IgD-negative memory B cell (primary cell): Measurements from ENCODE around the gene SNAP47. TPM values are rescaled to one million over a fixed set of nuclear protein-coding genes. Genes with fewer than 3 reads are reported as not detected.
A peak's percentile ranks its signal among the peaks of the same experiment; 100 is the strongest.

Experiments
- H3K27ac Mint-ChIP-seq, 3 donors: one replicate each; pipeline ENCODE4 v1.8.0; 2020 to 2022; ENCODE audit warnings: mild to moderate bottlenecking in 3 of 3, mixed read lengths in 3 of 3, moderate library complexity in 1 of 3
- H3K27me3 Mint-ChIP-seq: one replicate; pipeline ENCODE4 v1.8.0; 2021; ENCODE audit warnings: mixed read lengths
- H3K36me3 Mint-ChIP-seq: one replicate; pipeline ENCODE4 v1.8.0; 2020; ENCODE audit warnings: mild to moderate bottlenecking, mixed read lengths
- H3K4me1 Mint-ChIP-seq, 3 donors: one replicate each; pipeline ENCODE4 v1.8.0; 2020 to 2022; ENCODE audit warnings: mixed read lengths in 3 of 3, mild to moderate bottlenecking in 1 of 3
- H3K4me3 Mint-ChIP-seq, 4 donors: one replicate each; pipeline ENCODE4 v1.8.0; 2020 to 2022; ENCODE audit warnings: mild to moderate bottlenecking in 4 of 4, mixed read lengths in 4 of 4, moderate library complexity in 3 of 4
- H3K9me3 Mint-ChIP-seq, 3 donors: one replicate each; pipeline ENCODE4 v1.8.0; 2020 to 2021; ENCODE audit warnings: mixed read lengths in 3 of 3, mild to moderate bottlenecking in 1 of 3
- polyA plus RNA-seq: library from polyadenylated mRNA; unstranded; fragments of 300-500 nt; fragmentation: Illumina TruSeq; gene quantifications from one replicate; pipeline ENCODE4 v1.2.3, GENCODE V29; 2021

The SNAP47 gene
- polyA plus RNA-seq, 1 donor from 2014 or later = 42.9 TPM

- Mint-ChIP-seq H3K4me1 (peaks cover 25 to 28% (median 27%) of the 10 kb centered on the region in 3 donors), H3K27ac (no peak overlapping the region), H3K9me3 (no peaks in the 10 kb centered on the region), H3K36me3 (peaks cover 5% of the 10 kb centered on the region), H3K4me3 (peak overlapping the region in 1 of 4 donors; percentile 61), H3K27me3 (no peaks in the 10 kb centered on the region)
These were observed 3.6 kb downstream of the SNAP47 start for GRCh38 chr1:227738820-227739219.

GRCh38 chr1:227739636-227740035, 4.4 kb downstream of the SNAP47 start:
- no peaks in the 10 kb centered on the region for H3K9me3 Mint-ChIP-seq
- H3K4me1 Mint-ChIP-seq = peaks cover 19 to 28% (median 24%) of the 10 kb centered on the region in 3 donors
- peaks cover 5% of the 10 kb centered on the region for H3K36me3 Mint-ChIP-seq
- peak overlapping the region in 2 of 3 donors; percentile 31 to 82 for H3K27ac Mint-ChIP-seq
- H3K4me3 Mint-ChIP-seq = peak overlapping the region in 3 of 4 donors; percentile 12 to 33 (median 29)
- no peaks in the 10 kb centered on the region for H3K27me3 Mint-ChIP-seq

- no peaks in the 10 kb centered on the region for H3K27me3 Mint-ChIP-seq
These were observed 5.2 kb downstream of the SNAP47 start for GRCh38 chr1:227740401-227740960.

DNA sequence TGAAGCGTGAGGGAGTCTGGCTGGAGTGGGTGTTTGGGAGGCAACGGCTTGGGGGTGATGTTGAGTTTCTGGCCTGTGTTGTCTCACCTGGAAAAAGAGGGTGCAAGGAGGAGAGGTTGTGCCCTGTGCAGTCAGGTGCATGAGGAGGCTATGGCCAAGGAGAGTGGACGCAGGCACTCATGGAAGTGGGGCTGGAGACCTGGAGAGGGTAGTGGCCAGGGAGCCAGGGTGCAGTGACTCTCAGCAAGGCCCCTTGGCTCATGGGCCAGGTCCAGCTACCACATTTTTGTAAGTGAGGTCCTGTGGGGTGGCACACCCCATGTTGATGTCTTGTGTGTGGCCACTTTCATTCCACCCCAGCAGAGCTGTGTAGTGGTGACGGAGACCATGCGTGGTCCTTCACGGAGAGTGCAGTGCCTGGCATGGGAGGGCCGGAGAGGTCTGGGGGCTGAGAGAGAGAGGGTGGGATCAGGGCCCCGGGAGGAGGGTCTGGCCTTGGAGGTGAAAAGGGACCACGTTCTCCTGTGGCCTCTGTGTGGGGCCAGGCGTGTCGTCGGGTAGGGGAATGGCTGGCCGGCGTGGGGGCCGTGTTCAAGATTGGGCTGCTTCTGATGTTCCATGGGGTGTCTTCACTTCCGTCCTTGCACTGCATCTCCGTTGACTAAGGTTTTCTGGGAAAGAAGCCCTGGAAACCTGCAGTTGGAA, 6.1 kb downstream of the SNAP47 start:
- H3K36me3 Mint-ChIP-seq = peaks cover 5% of the 10 kb centered on the region
- H3K4me3 Mint-ChIP-seq = no peak overlapping the region
- peaks cover 19 to 28% (median 23%) of the 10 kb centered on the region in 3 donors for H3K4me1 Mint-ChIP-seq
- H3K9me3 Mint-ChIP-seq = no peaks in the 10 kb centered on the region
- H3K27ac Mint-ChIP-seq = peak overlapping the region in 1 of 3 donors; percentile 67
- H3K27me3 Mint-ChIP-seq = no peaks in the 10 kb centered on the region

More at GRCh38 chr1:227740401-227740960, 5.2 kb downstream of the SNAP47 start:
- no peaks in the 10 kb centered on the region for H3K9me3 Mint-ChIP-seq
- peaks cover 19 to 29% (median 25%) of the 10 kb centered on the region in 3 donors for H3K4me1 Mint-ChIP-seq
- H3K27ac Mint-ChIP-seq = peak overlapping the region in 2 of 3 donors; percentile 80 to 82
- peaks cover 5% of the 10 kb centered on the region for H3K36me3 Mint-ChIP-seq
- H3K4me3 Mint-ChIP-seq = peak overlapping the region in 1 of 4 donors; percentile 12

DNA sequence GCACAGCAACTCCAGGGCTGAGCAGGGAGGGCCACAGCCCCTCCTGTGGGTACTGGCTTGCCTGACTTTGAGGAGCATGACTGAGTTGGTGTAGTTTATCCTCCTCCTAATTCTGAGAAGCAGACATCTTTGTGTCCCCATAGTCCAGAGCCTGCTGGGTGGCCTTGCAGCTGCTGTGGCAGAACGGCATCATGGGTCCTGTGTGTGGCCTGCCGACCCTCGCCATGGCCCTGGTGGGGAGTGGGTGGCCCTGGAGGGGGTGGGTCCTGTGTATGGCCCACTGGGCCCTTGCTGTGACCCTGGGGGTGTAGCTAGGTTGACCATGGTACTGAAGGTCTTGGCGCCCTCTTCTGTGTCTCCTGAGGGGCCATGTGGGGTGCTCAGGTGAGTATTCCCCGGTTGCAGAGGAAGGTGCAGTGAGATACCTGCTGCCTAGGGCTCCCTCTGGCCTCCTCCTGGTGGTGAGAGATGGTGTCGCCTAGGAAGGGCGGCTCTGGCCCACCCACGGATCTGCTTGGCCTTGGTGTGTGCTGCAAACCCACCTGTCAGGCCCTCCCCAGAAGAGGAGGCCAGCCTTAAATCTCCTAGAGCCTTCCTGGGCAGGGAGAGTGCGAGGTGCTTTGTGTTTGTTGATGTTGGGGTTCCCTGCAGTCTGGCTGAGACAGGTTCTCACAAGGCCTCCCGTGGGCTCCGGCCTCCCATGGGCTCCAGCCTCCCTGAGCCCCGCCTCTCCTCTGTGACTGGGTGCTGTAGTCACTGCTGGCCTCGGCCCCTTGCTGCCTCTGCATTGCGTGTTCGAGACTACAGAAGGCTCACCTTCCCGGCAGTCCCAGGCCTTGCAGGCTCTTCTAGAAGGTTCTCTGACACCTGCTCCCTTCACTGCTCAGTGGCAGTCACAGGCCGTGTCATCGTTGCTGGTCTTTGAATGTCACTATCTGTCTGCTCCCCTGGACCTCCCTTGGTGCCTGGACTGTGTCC, 7.8 kb downstream of the SNAP47 start:
- Mint-ChIP-seq H3K4me1 (peaks cover 14 to 28% (median 23%) of the 10 kb centered on the region in 3 donors), H3K4me3 (no peak overlapping the region), H3K27me3 (no peaks in the 10 kb centered on the region), H3K36me3 (peaks cover 5% of the 10 kb centered on the region), H3K9me3 (no peaks in the 10 kb centered on the region), H3K27ac (no peak overlapping the region)

DNA sequence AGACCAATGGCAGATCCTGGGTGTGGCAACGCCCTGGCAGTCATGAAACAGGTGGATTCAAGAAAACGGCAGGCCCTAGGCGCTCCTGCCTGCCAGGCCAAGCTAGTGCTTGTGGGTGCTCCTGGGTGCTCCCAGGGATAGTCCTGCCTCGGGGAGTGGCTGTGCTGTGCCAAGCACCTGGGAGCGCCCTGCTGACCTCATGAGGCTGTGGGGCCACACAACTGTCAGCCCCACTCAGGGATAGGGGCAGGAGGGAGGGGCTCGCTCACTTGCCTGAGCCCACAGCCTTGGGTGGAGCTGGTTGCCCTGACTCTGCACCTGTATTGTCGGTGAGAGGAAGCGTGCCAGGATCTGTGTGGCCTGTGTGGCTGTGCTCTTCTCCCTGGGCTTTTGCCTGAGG, 9.4 kb downstream of the SNAP47 start:
- peaks cover 7% of the 10 kb centered on the region for H3K36me3 Mint-ChIP-seq
- peak overlapping the region in 1 of 3 donors; percentile 23 for H3K27ac Mint-ChIP-seq
- peaks cover 6 to 21% (median 19%) of the 10 kb centered on the region in 3 donors for H3K4me1 Mint-ChIP-seq
- H3K27me3 Mint-ChIP-seq = no peaks in the 10 kb centered on the region
- no peaks in the 10 kb centered on the region for H3K9me3 Mint-ChIP-seq
- H3K4me3 Mint-ChIP-seq = no peak overlapping the region

DNA sequence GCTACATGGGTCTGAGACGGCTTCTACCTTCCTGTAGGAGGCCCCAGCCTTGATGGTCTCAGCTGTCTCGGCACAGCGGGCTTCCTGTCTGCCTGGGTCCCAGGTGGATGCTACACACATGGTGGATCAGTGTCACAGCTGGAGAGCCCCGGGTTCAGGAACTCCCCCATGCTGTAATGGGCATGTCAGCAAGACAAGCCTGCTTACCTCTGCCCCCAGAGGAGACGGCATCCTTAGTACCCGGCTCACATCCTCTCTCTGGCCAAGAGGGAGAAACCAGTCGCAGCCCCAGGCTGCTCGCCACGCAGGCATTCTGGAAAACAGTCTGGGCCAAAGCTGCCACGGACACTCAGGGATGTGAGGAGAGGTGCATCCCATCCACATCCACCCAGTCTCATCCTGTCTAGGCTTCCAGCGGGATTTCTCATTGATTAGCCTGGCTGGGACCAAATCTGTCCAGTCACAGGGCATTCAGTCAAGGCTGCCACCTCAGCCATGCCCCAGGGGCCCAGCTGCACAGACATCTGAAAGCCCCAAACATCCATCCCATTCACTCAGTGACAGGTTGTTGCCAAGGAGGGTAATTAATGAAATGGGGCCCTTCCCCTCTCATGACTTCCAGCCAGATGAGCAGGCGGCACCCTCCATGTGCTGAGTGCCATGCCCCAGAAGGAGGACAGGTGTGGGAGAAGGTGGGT, 10.5 kb downstream of the SNAP47 start:
- Mint-ChIP-seq H3K27ac (no peak overlapping the region), H3K4me3 (no peak overlapping the region)

DNA sequence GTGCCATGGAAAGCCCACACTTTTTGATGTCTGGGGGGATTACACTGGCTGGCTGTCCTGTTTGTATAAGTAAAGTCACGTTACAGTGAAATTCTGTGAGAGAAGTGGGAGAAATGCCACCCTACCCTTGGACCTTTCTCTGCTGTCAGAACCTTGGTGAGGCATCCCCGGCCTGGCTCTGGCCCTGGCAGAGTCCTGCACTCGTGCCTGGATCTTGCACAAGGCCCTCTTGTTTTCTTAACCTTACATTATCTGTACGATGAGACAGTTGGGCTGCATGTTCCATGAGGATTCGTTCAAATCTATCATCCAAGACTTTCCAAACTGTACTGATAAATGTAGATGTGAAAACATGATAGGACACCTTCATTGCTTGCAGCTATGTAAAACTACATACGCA, 11.4 kb downstream of the SNAP47 start:
- Mint-ChIP-seq H3K36me3 (peaks cover 7% of the 10 kb centered on the region), H3K27me3 (no peaks in the 10 kb centered on the region), H3K4me3 (no peak overlapping the region), H3K4me1 (peaks cover 0 to 14% (median 13%) of the 10 kb centered on the region in 3 donors), H3K27ac (no peak overlapping the region), H3K9me3 (no peaks in the 10 kb centered on the region)

More for the DNA sequence above, 10.5 kb downstream of the SNAP47 start:
- Mint-ChIP-seq H3K4me1 (peaks cover 0 to 15% (median 13%) of the 10 kb centered on the region in 3 donors), H3K36me3 (peaks cover 2% of the 10 kb centered on the region), H3K27me3 (no peaks in the 10 kb centered on the region), H3K9me3 (no peaks in the 10 kb centered on the region)

GRCh38 chr1:227747382-227747781, 12.1 kb downstream of the SNAP47 start:
- peaks cover 7% of the 10 kb centered on the region for H3K36me3 Mint-ChIP-seq
- no peaks in the 10 kb centered on the region for H3K27me3 Mint-ChIP-seq
- no peak overlapping the region for H3K27ac Mint-ChIP-seq
- H3K4me1 Mint-ChIP-seq = peaks cover 0 to 15% (median 13%) of the 10 kb centered on the region in 3 donors
- no peaks in the 10 kb centered on the region for H3K9me3 Mint-ChIP-seq
- H3K4me3 Mint-ChIP-seq = no peak overlapping the region

GRCh38 chr1:227747948-227748495, 12.8 kb downstream of the SNAP47 start:
- no peak overlapping the region for H3K27ac Mint-ChIP-seq
- no peak overlapping the region for H3K4me3 Mint-ChIP-seq
- H3K27me3 Mint-ChIP-seq = no peaks in the 10 kb centered on the region
- peaks cover 0 to 16% (median 13%) of the 10 kb centered on the region in 3 donors for H3K4me1 Mint-ChIP-seq
- no peaks in the 10 kb centered on the region for H3K9me3 Mint-ChIP-seq
- peaks cover 7% of the 10 kb centered on the region for H3K36me3 Mint-ChIP-seq

- Mint-ChIP-seq H3K9me3 (no peaks in the 10 kb centered on the region), H3K4me3 (no peak overlapping the region), H3K36me3 (peaks cover 7% of the 10 kb centered on the region), H3K27me3 (no peaks in the 10 kb centered on the region), H3K4me1 (peaks cover 0 to 16% (median 13%) of the 10 kb centered on the region in 3 donors), H3K27ac (no peak overlapping the region)
These were observed 13.4 kb downstream of the SNAP47 start for GRCh38 chr1:227748496-227749182.

GRCh38 chr1:227749225-227749624, 14.0 kb downstream of the SNAP47 start:
- Mint-ChIP-seq H3K27ac (no peak overlapping the region), H3K4me1 (peaks cover 0 to 17% (median 9%) of the 10 kb centered on the region in 3 donors), H3K27me3 (no peaks in the 10 kb centered on the region), H3K4me3 (no peak overlapping the region), H3K9me3 (no peaks in the 10 kb centered on the region), H3K36me3 (peaks cover 7% of the 10 kb centered on the region)

DNA sequence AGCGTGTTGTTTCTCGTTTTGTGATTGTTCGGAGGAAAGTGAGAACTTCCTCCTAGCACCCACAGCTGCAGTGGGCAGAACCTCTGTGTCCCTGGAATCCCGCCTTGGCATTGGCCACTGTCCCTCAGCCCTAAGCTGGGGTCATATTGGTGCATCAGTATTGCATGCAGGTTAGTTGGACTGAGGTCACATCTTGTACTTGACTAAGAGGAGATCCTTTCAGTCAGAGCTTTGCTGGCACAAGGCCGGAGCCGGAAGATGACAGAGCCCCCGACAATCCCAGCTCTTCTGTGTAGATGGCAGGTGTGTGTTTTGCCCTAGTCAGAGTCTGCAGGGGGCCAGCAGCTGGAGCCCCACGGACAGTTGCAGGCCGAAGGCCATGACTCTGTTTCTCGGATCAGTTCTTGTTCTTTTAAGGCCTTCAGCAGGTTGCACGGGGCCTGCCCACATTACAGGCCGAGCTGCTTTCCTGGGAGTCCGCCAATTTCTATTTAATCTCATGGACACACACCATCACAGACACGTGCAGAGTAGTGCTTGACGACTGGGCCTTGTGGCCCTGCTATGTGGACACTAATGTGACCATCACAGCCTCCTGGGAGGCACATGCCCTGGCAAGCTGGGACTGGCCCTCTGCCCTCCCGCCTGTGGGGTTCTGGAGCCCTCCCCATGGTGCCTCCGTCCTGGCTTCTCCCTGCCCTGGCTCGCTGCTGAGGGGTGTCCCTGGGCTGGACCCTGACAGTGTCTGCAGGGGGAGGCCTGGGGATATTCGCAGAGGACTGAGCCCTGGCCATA, 14.9 kb downstream of the SNAP47 start:
- Mint-ChIP-seq H3K9me3 (no peaks in the 10 kb centered on the region), H3K4me3 (no peak overlapping the region), H3K4me1 (peaks cover 0 to 20% (median 5%) of the 10 kb centered on the region in 3 donors), H3K27me3 (no peaks in the 10 kb centered on the region), H3K27ac (no peak overlapping the region), H3K36me3 (peaks cover 7% of the 10 kb centered on the region)
